Measurements from ENCODE around the gene CTDSPL. TPM values are rescaled to one million over a fixed set of nuclear protein-coding genes. Genes with fewer than 3 reads are reported as not detected.

Gene CTDSPL
- total and polyA plus RNA-seq, 2 of the 13 experiments (the other 11 are each of a cell fraction or from before 2014, with no cell fraction given), result 26.1 to 142 TPM

DNA sequence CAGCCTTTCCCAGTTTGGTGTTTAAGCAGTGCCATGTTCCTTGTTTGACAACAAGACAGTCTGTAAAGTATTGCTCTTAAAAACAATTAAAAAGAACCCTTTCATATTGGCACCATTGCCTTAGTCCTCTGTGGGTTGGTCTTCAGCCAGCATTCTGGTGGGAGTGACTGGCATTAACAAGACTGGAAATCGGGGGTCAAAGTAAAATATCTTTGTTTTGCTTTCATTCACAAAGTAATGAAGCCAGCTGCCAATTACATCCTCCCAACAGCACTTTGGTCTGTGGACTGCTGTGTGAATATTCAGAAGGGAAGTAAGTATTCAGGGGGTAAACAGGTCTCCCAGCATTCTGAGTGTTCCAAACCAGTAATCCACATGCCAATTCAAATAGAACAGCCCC lies 120.7 kb downstream of the CTDSPL start (continued):
- TF ChIP-seq, protein P1, sequence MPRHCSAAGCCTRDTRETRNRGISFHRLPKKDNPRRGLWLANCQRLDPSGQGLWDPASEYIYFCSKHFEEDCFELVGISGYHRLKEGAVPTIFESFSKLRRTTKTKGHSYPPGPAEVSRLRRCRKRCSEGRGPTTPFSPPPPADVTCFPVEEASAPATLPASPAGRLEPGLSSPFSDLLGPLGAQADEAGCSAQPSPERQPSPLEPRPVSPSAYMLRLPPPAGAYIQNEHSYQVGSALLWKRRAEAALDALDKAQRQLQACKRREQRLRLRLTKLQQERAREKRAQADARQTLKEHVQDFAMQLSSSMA (CRISPR knock-in tag; IDR thresholded peaks at IDR 0.05), result no peak
- TF ChIP-seq ZNF496 (CRISPR knock-in tag; IDR thresholded peaks at IDR 0.05; ENCODE audit: insufficient replicate concordance), result no peak
- no peak for TF ChIP-seq ZNF20 (CRISPR knock-in tag; IDR thresholded peaks at IDR 0.05)

GRCh38 chr3:37984051-37984450 lies 122.4 kb downstream of the CTDSPL start:
- Histone ChIP-seq H4K20me1 (ENCODE audit: insufficient read depth, low read length) (no peaks in the 10 kb centered on the region), H3K36me3 (replicated peaks in 1 of 2; ENCODE audit: control insufficient read depth in 1 of 2, insufficient read depth in 2 of 2, low read length in 2 of 2) (peaks cover 21 to 33% of the 10 kb centered on the region in 2 experiments), H3K9me3 (ENCODE audit: low read length) (no peaks in the 10 kb centered on the region), H3K27ac (ENCODE audit: extremely low read length, insufficient read depth, low read length) (no peak overlapping the region), H3K79me2 (ENCODE audit: insufficient read depth, low read length) (no peaks in the 10 kb centered on the region), H3K27me3 (ENCODE audit: control insufficient read depth in 1 of 2, insufficient read depth in 2 of 2, low read length in 2 of 2) (no peaks in the 10 kb centered on the region; a peak in 1 of 5 replicates), H3K9ac (ENCODE audit: insufficient read depth, low read depth, low read length) (no peak overlapping the region), H3K4me1 (ENCODE audit: insufficient read depth, low read length) (peaks cover 59% of the 10 kb centered on the region), H3K4me2 (ENCODE audit: low read depth, low read length) (no peak overlapping the region), H3K4me3 (replicated peaks in 1 of 3; ENCODE audit: insufficient read depth in 1 of 3, low read depth in 2 of 3, low read length in 3 of 3) (no peak overlapping the region), H2AFZ (ENCODE audit: low read length) (no peak overlapping the region)
- no peak for ATAC-seq
- ChIA-PET CTCF (ENCODE audit: low intra/inter-chr PET ratio, low total read pairs) (no interaction called here), POLR2A (no interaction called here)
- no peak for FAIRE-seq
- intact Hi-C loops (cut with micrococcal nuclease; ENCODE audit: unreplicated experiment) (no loop called here), in situ Hi-C loops (cut with HindIII; ENCODE audit: extremely low pct_ligation_motif_present, low pct_unique_long_range_greater_than_20kb) (no loop called here)
- no TSS peak for BruUV-seq (replicated peaks)
- WGBS (ENCODE audit: low lambda C conversion rate), result 89% methylated on average over 7 of the region's 7 CpGs
- DNase-seq (ENCODE audit: low spot score), result no peak
- TF ChIP-seq ZHX2 (IDR thresholded peaks at IDR 0.05; ENCODE audit: low read depth) (no peak), ZHX2 (CRISPR knock-in tag; IDR thresholded peaks at IDR 0.05; ENCODE audit: borderline replicate concordance) (no peak), ZFX (CRISPR knock-in tag; IDR thresholded peaks at IDR 0.05; ENCODE audit: low read depth) (no peak), THYN1 (CRISPR knock-in tag; IDR thresholded peaks at IDR 0.05; ENCODE audit: borderline replicate concordance, low read depth) (no peak), ZNF12 (CRISPR knock-in tag; IDR thresholded peaks at IDR 0.05) (no peak), ZNF713 (CRISPR knock-in tag; IDR thresholded peaks at IDR 0.05) (no peak), SMYD3 (CRISPR knock-in tag; IDR thresholded peaks at IDR 0.05) (no peak), PHB2 (IDR thresholded peaks at IDR 0.05; ENCODE audit: partially characterized antibody) (no peak), SNAI1 (CRISPR knock-in tag; IDR thresholded peaks at IDR 0.05; ENCODE audit: borderline replicate concordance) (no peak), MIXL1 (CRISPR knock-in tag; IDR thresholded peaks at IDR 0.05) (no peak), SAP130 (CRISPR knock-in tag; IDR thresholded peaks at IDR 0.05; ENCODE audit: low read depth) (no peak)
- TF ChIP-seq, protein P2, sequence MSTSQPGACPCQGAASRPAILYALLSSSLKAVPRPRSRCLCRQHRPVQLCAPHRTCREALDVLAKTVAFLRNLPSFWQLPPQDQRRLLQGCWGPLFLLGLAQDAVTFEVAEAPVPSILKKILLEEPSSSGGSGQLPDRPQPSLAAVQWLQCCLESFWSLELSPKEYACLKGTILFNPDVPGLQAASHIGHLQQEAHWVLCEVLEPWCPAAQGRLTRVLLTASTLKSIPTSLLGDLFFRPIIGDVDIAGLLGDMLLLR (CRISPR knock-in tag; IDR thresholded peaks at IDR 0.05), result no peak
- TF ChIP-seq, protein P3, sequence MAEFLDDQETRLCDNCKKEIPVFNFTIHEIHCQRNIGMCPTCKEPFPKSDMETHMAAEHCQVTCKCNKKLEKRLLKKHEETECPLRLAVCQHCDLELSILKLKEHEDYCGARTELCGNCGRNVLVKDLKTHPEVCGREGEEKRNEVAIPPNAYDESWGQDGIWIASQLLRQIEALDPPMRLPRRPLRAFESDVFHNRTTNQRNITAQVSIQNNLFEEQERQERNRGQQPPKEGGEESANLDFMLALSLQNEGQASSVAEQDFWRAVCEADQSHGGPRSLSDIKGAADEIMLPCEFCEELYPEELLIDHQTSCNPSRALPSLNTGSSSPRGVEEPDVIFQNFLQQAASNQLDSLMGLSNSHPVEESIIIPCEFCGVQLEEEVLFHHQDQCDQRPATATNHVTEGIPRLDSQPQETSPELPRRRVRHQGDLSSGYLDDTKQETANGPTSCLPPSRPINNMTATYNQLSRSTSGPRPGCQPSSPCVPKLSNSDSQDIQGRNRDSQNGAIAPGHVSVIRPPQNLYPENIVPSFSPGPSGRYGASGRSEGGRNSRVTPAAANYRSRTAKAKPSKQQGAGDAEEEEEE (CRISPR knock-in tag; IDR thresholded peaks at IDR 0.05; ENCODE audit: borderline replicate concordance), result no peak

Data from HepG2 (cell line).